ENCODE data around the gene PRSS12. TPM values are rescaled to one million over a fixed set of nuclear protein-coding genes. Genes with fewer than 3 reads are reported as not detected.

Gene PRSS12
- total RNA-seq, 4 donors from 2014 or later = 2.2 to 9.2 (median 4.3) TPM

DNA sequence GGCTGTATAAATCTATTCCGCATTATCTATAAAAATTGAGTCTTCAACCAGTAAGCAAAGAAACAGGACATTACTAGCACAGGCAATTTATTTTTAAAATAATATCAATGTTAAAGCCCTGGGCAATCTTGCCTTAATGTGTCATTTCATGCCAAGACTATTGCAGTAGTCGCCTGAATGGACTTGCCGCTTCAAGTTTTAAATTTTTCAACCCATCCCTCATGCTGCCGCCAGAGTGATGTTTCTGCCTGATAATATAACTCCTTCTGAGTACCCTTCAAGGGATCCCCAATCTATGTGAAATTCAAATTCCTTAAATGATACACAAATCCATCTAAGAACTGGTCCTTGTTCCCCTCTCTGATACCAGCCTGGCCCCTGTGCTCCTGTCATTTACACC, 66.9 kb downstream of the PRSS12 start:
- Histone ChIP-seq H3K27me3 (no peaks in the 10 kb centered on the region), H3K4me3 (no peak overlapping the region), H3K36me3 (peaks cover 0 to 13% (median 0%) of the 10 kb centered on the region in 3 donors), H3K9me3 (no peaks in the 10 kb centered on the region), H3K27ac (peak overlapping the region; percentile 20 to 77 (median 58)), H3K4me1 (peaks cover 0 to 76% (median 9%) of the 10 kb centered on the region in 3 donors)
- TF ChIP-seq, protein P1, sequence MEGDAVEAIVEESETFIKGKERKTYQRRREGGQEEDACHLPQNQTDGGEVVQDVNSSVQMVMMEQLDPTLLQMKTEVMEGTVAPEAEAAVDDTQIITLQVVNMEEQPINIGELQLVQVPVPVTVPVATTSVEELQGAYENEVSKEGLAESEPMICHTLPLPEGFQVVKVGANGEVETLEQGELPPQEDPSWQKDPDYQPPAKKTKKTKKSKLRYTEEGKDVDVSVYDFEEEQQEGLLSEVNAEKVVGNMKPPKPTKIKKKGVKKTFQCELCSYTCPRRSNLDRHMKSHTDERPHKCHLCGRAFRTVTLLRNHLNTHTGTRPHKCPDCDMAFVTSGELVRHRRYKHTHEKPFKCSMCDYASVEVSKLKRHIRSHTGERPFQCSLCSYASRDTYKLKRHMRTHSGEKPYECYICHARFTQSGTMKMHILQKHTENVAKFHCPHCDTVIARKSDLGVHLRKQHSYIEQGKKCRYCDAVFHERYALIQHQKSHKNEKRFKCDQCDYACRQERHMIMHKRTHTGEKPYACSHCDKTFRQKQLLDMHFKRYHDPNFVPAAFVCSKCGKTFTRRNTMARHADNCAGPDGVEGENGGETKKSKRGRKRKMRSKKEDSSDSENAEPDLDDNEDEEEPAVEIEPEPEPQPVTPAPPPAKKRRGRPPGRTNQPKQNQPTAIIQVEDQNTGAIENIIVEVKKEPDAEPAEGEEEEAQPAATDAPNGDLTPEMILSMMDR (IDR thresholded peaks at IDR 0.05) = peak in 1 of 6 experiments; percentile 20
- TF ChIP-seq POLR2A (IDR thresholded peaks at IDR 0.05) = no peak
- DNase-seq = no peak
- intact Hi-C loops (cut with DNase I) = loop anchor here (10.0 kb wide), 1 partner anchor 129 kb away; no protein-coding TSS in a partner anchor
- WGBS, 2 donors = 51 to 66% methylated on average over 4 of the region's 4 CpGs

DNA sequence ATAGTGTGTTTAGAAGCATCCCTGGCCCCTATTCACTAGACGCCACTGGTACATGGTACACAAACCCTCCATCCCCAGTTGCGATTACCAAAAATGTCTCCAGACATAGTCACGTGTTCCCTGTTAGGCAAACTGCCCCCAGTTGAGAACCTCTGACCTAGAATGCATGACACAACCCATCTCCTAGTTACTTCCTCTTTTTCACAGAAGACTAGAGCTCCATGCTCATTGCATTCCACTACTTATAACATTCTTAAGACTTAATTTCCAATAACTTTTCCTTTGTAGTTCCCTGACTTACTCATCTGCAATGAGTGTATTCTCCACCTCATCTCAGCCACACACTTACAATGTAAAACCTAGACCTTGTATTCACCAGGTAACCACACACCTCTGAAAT, 68.6 kb downstream of the PRSS12 start:
- H3K9me3 ChIP-seq = no peaks in the 10 kb centered on the region
- no peak overlapping the region for H3K4me3 ChIP-seq
- no peak overlapping the region for H3K27ac ChIP-seq
- intact Hi-C loops (cut with DNase I) = loop anchor here (10.0 kb wide), 1 partner anchor 131 kb away; no protein-coding TSS in a partner anchor
- H3K36me3 ChIP-seq = peaks cover 0 to 21% (median 0%) of the 10 kb centered on the region in 3 donors
- DNase-seq = no peak
- 61 to 63% methylated on average over 3 of the region's 3 CpGs for WGBS, 2 donors
- H3K4me1 ChIP-seq = peaks cover 0 to 80% (median 17%) of the 10 kb centered on the region in 3 donors
- TF ChIP-seq, protein P1 (IDR thresholded peaks at IDR 0.05) = no peak
- no peak for TF ChIP-seq POLR2A (IDR thresholded peaks at IDR 0.05)
- no peaks in the 10 kb centered on the region for H3K27me3 ChIP-seq

DNA sequence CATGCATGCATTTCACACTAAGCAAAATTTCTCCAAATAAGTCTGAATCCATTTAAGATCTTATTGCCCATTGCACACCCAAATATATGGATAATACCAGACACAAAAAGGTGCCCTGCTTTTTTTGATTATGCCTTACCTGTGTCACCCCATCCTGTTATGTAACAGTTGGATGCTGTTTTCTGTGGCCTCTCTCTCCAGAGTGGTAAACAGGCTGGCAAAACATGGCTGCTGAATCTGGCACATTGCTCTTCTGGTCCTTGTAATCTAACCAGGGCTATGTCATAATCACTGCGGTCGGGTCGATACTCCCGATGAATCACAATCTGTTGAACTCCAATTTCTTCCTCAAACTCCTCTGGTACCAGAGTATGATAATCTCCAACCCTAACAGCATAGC, 70.1 kb downstream of the PRSS12 start:
- Histone ChIP-seq H3K27ac (peak overlapping the region in 1 of 4 donors; percentile 19), H3K4me1 (peaks cover 0 to 73% (median 17%) of the 10 kb centered on the region in 3 donors), H3K27me3 (no peaks in the 10 kb centered on the region), H3K36me3 (peaks cover 0 to 21% (median 0%) of the 10 kb centered on the region in 3 donors), H3K9me3 (no peaks in the 10 kb centered on the region), H3K4me3 (no peak overlapping the region)
- DNase-seq = no peak
- WGBS, 2 donors = 41 to 76% methylated on average over 4 of the region's 4 CpGs
- TF ChIP-seq, protein P1 (IDR thresholded peaks at IDR 0.05) = no peak
- TF ChIP-seq POLR2A (IDR thresholded peaks at IDR 0.05) = no peak
- intact Hi-C loops (cut with DNase I) = loop anchor here (10.0 kb wide), 1 partner anchor 132 kb away; no protein-coding TSS in a partner anchor

DNA sequence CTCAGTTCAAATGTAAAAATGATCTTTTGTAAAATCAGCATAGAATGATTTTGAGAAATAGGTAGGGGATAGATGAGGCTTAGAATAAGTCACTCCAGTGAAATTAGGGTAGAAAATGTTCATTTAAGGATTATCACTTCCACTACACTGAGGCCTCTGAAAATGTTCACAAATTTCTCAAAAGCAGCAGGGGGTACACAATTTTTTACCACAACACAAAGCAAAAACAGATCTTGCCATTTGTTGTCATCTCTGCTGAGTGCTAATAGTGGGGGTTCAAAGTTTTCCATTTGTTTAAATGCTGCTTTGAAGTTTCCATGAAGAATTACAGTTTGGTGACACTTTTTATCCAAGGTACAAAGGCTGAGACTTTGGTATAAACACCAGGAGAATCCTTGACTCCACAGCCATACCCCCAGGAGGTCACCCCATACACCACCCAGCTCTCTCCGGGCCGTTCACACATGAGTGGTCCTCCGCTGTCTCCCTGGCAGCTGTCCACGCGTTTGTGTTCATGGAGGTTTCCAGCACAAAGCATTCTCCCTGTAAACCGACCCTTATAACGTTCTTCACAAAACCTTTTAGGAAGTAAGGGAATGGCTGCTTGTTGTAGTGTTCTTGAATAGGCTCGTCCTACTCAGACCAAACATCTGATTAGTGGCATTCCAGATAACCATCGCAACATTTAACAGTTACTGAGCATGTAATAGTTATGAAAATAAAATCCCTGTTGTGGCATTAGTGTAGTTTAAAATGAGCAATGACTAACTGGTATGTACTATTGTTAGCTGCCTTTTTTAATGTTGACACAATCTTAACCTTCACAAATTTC, 71.0 kb downstream of the PRSS12 start:
- TF ChIP-seq, protein P1 (IDR thresholded peaks at IDR 0.05) = no peak
- no peak for TF ChIP-seq POLR2A (IDR thresholded peaks at IDR 0.05)
- H3K4me3 ChIP-seq = no peak overlapping the region
- whole genome bisulfite sequencing, 2 donors = 39 to 47% methylated on average over 9 of the region's 9 CpGs
- peak overlapping the region in 3 of 4 donors; percentile 32 to 98 (median 96) for H3K27ac ChIP-seq
- peaks cover 0 to 21% (median 0%) of the 10 kb centered on the region in 3 donors for H3K36me3 ChIP-seq
- H3K9me3 ChIP-seq = no peaks in the 10 kb centered on the region
- H3K4me1 ChIP-seq = peaks cover 0 to 69% (median 17%) of the 10 kb centered on the region in 3 donors
- DNase-seq = no peak
- intact Hi-C loops (cut with DNase I) = loop anchor here (10.0 kb wide), 1 partner anchor 133 kb away; no protein-coding TSS in a partner anchor
- H3K27me3 ChIP-seq = no peaks in the 10 kb centered on the region
